WTC11 (cell line): ENCODE results near the gene ENKUR. TPM values are rescaled to one million over a fixed set of nuclear protein-coding genes. Genes with fewer than 3 reads are reported as not detected.

Experiments used
- ATAC-seq: fragments of 200-7000 bp; cut with Tn5 transposase; 2 replicates; pipeline ENCODE4 v1.10.0; 2021; ENCODE audit warnings: mild to moderate bottlenecking, moderate library complexity
- CTCF ChIA-PET: fragments of 300-600 bp; sonication (Branson Sonifier 250); formaldehyde crosslinking; loops from one replicate; lab custom pipeline; 2021; ENCODE audit warnings: antibody characterized with exemption; lab: Charles Lee
- POLR2A ChIA-PET: fragments of 350-600 bp; sonication (Branson Sonifier 250); formaldehyde crosslinking; loops from one replicate; lab custom pipeline; 2021; ENCODE audit warnings: antibody characterized with exemption; lab: Charles Lee
- DNase-seq: peaks from one replicate; pipeline ENCODE4 v3.0.0; 2021; ENCODE audit warnings: low spot score
- H3K27ac Mint-ChIP-seq: 2 replicates; pipeline ENCODE4 v1.8.0; 2021; ENCODE audit warnings: mixed read lengths
- H3K27me3 Mint-ChIP-seq: 2 replicates; pipeline ENCODE4 v1.8.0; 2021; ENCODE audit warnings: low read depth, mild to moderate bottlenecking, moderate library complexity, mixed read lengths
- H3K36me3 Mint-ChIP-seq: 2 replicates; pipeline ENCODE4 v1.8.0; 2021; ENCODE audit warnings: mixed read lengths
- H3K4me1 Mint-ChIP-seq: 2 replicates; pipeline ENCODE4 v1.8.0; 2022; ENCODE audit warnings: mixed read lengths
- H3K4me3 Mint-ChIP-seq: 2 replicates; pipeline ENCODE4 v1.8.0; 2021; ENCODE audit warnings: mild to moderate bottlenecking, moderate library complexity, mixed read lengths
- H3K9me3 Mint-ChIP-seq: 2 replicates; pipeline ENCODE4 v1.8.0; 2021; ENCODE audit warnings: mixed read lengths
- ARID4B ChIP-seq: sonication (generic); formaldehyde crosslinking; IDR thresholded peaks from 2 replicates; pipeline ENCODE4 v1.8.0; 2023; ENCODE audit warnings: missing genetic modification reagents, mild to moderate bottlenecking, borderline replicate concordance
- ATF6 ChIP-seq: sonication (generic); formaldehyde crosslinking; IDR thresholded peaks from 2 replicates; pipeline ENCODE4 v1.8.1; 2023; ENCODE audit warnings: mild to moderate bottlenecking, missing genetic modification reagents
- FOXP1 ChIP-seq: sonication (generic); formaldehyde crosslinking; IDR thresholded peaks from 2 replicates; pipeline ENCODE4 v1.8.0; 2022; ENCODE audit warnings: missing genetic modification reagents, mild to moderate bottlenecking, moderate library complexity, borderline replicate concordance
- HMGXB4 ChIP-seq: sonication (generic); formaldehyde crosslinking; IDR thresholded peaks from 2 replicates; pipeline ENCODE4 v1.8.1; 2023; ENCODE audit warnings: mild to moderate bottlenecking, moderate library complexity, missing genetic modification reagents
- IRF1 ChIP-seq: sonication (generic); formaldehyde crosslinking; IDR thresholded peaks from 2 replicates; pipeline ENCODE4 v1.8.0; 2023; ENCODE audit warnings: missing genetic modification reagents
- IRF2 ChIP-seq: sonication (generic); formaldehyde crosslinking; IDR thresholded peaks from 2 replicates; pipeline ENCODE4 v1.8.0; 2022; ENCODE audit warnings: low read depth, missing genetic modification reagents, borderline replicate concordance
- MAX ChIP-seq: sonication (generic); formaldehyde crosslinking; IDR thresholded peaks from 2 replicates; pipeline ENCODE4 v1.8.0; 2022; ENCODE audit warnings: mild to moderate bottlenecking, missing genetic modification reagents
- MYBL2 ChIP-seq: sonication (generic); formaldehyde crosslinking; IDR thresholded peaks from 2 replicates; pipeline ENCODE4 v1.8.1; 2023; ENCODE audit warnings: mild to moderate bottlenecking, moderate library complexity, missing genetic modification reagents
- OVOL2 ChIP-seq: fragments of 250-450 bp; sonication (Bioruptor Pico); IDR thresholded peaks from 2 replicates; pipeline ENCODE4 v1.9.0; 2021; ENCODE audit warnings: mild to moderate bottlenecking, borderline replicate concordance
- PREB ChIP-seq: sonication (generic); formaldehyde crosslinking; IDR thresholded peaks from 2 replicates; pipeline ENCODE4 v1.8.1; 2022; ENCODE audit warnings: mild to moderate bottlenecking, missing genetic modification reagents, moderate library complexity, borderline replicate concordance
- STAT6 ChIP-seq: sonication (generic); formaldehyde crosslinking; conservative IDR thresholded peaks from 2 replicates; pipeline ENCODE4 v1.8.1; 2023; ENCODE audit warnings: mild to moderate bottlenecking, low read depth, missing genetic modification reagents, moderate library complexity
- ZNF232 ChIP-seq: sonication (generic); formaldehyde crosslinking; IDR thresholded peaks from 2 replicates; pipeline ENCODE4 v1.8.0; 2022; ENCODE audit warnings: mild to moderate bottlenecking, missing genetic modification reagents
- ZNF263 ChIP-seq: sonication (generic); formaldehyde crosslinking; IDR thresholded peaks from 2 replicates; pipeline ENCODE4 v1.8.1; 2022; ENCODE audit warnings: low read depth, mild to moderate bottlenecking, moderate library complexity, missing genetic modification reagents
- ZNF281 ChIP-seq: sonication (generic); formaldehyde crosslinking; IDR thresholded peaks from 2 replicates; pipeline ENCODE4 v1.8.0; 2023; ENCODE audit warnings: mild to moderate bottlenecking, missing genetic modification reagents
- total RNA-seq: library from RNA; stranded (reverse); gene quantifications from 3 replicates; pipeline ENCODE4 v1.2.3, GENCODE V29; 2021

Gene ENKUR
- total RNA-seq, 1 experiment from 2014 or later: not detected

- Mint-ChIP-seq H3K27me3 (no peaks in the 10 kb centered on the region), H3K4me3 (no peak overlapping the region)
- CTCF ChIA-PET: no interaction called here
These were observed 22.4 kb upstream of the ENKUR start for GRCh38 chr10:25038325-25038724.

More at GRCh38 chr10:25038325-25038724, 22.4 kb upstream of the ENKUR start:
- Mint-ChIP-seq H3K36me3 (no peaks in the 10 kb centered on the region), H3K27ac (no peak overlapping the region)
- POLR2A ChIA-PET: no interaction called here
- no peak for ATAC-seq
- TF ChIP-seq MAX: no peak
- TF ChIP-seq OVOL2 (CRISPR knock-in tag): no peak
- no peak for TF ChIP-seq ZNF281
- no peak for TF ChIP-seq PREB
- no peak for TF ChIP-seq STAT6 (CRISPR knock-in tag)
- TF ChIP-seq IRF1: no peak
- TF ChIP-seq ZNF263 (CRISPR knock-in tag): no peak
- no peak for TF ChIP-seq HMGXB4 (CRISPR knock-in tag)
- TF ChIP-seq IRF2 (CRISPR knock-in tag): no peak
- TF ChIP-seq ARID4B: no peak
- no peak for TF ChIP-seq ZNF232 (CRISPR knock-in tag)
- no peak for TF ChIP-seq MYBL2 (CRISPR knock-in tag)
- no peak for TF ChIP-seq FOXP1 (CRISPR knock-in tag)
- TF ChIP-seq ATF6 (CRISPR knock-in tag): no peak
- TF ChIP-seq, all 79 proteins: peak for 0
- Mint-ChIP-seq H3K4me1 (no peaks in the 10 kb centered on the region), H3K9me3 (no peaks in the 10 kb centered on the region)
- DNase-seq: no peak
